CD8-positive, alpha-beta memory T cell (primary cell): ENCODE data around the gene POLR2C. TPM values are rescaled to one million over a fixed set of nuclear protein-coding genes. Genes with fewer than 3 reads are reported as not detected.

Experiments used
- CTCF ChIA-PET: fragments of 350-600 bp; sonication (Branson Sonifier 250); formaldehyde crosslinking; loops from one replicate; lab custom pipeline; 2021; ENCODE audit warnings: antibody characterized with exemption; lab: Charles Lee
- POLR2A ChIA-PET: fragments of 350-600 bp; sonication (Branson Sonifier 250); formaldehyde crosslinking; loops from one replicate; lab custom pipeline; 2021; ENCODE audit warnings: antibody characterized with exemption; lab: Charles Lee
- DNase-seq, 5 donors: peaks; one replicate each; pipeline versions ENCODE4 v3.0.0 to v3.0.0-alpha.2; 2020 to 2022; ENCODE audit warnings: mixed read lengths in 1 of 5
- H3K27ac ChIP-seq: one replicate; pipeline ENCODE4 v1.7.0; 2013; ENCODE audit warnings: low read depth, mild to moderate bottlenecking, low read length, moderate library complexity
- H3K27me3 ChIP-seq: 2 replicates; pipeline ENCODE4 v1.7.0; 2013; ENCODE audit warnings: low read length, mild to moderate bottlenecking; ENCODE audit not compliant: insufficient read depth, poor library complexity, severe bottlenecking
- H3K36me3 ChIP-seq: 2 replicates; pipeline ENCODE4 v1.7.0; 2013; ENCODE audit warnings: mild to moderate bottlenecking, low read length, moderate library complexity; ENCODE audit not compliant: insufficient read depth
- H3K4me1 ChIP-seq: 2 replicates; pipeline ENCODE4 v1.7.0; 2013; ENCODE audit warnings: mild to moderate bottlenecking, low read length, moderate library complexity; ENCODE audit not compliant: insufficient read depth
- H3K4me3 ChIP-seq: 2 replicates; pipeline ENCODE4 v1.7.0; 2013; ENCODE audit warnings: mild to moderate bottlenecking, low read length
- H3K9me3 ChIP-seq: 2 replicates; pipeline ENCODE4 v1.7.0; 2013; ENCODE audit warnings: mild to moderate bottlenecking, low read length
- H3K27ac Mint-ChIP-seq, 8 donors: one replicate each; pipeline ENCODE4 v1.8.0; 2020 to 2021; ENCODE audit warnings: mixed read lengths in 8 of 8, mild to moderate bottlenecking in 6 of 8, inconsistent platforms in 3 of 8, moderate library complexity in 3 of 8
- H3K27me3 Mint-ChIP-seq, 2 donors: one replicate each; pipeline ENCODE4 v1.8.0; 2020 to 2021; ENCODE audit warnings: mixed read lengths in 2 of 2, mild to moderate bottlenecking in 1 of 2, moderate library complexity in 1 of 2
- H3K36me3 Mint-ChIP-seq, 3 donors: one replicate each; pipeline ENCODE4 v1.8.0; 2020 to 2021; ENCODE audit warnings: mixed read lengths in 3 of 3, inconsistent platforms in 1 of 3, mild to moderate bottlenecking in 1 of 3
- H3K4me1 Mint-ChIP-seq, 3 donors: one replicate each; pipeline ENCODE4 v1.8.0; 2020 to 2021; ENCODE audit warnings: mixed read lengths in 3 of 3, inconsistent platforms in 1 of 3, mild to moderate bottlenecking in 1 of 3
- H3K4me3 Mint-ChIP-seq, 7 donors: one replicate each; pipeline ENCODE4 v1.8.0; 2020 to 2021; ENCODE audit warnings: mixed read lengths in 7 of 7, mild to moderate bottlenecking in 6 of 7, moderate library complexity in 4 of 7, inconsistent platforms in 2 of 7
- H3K9me3 Mint-ChIP-seq, 5 donors: one replicate each; pipeline ENCODE4 v1.8.0; 2020 to 2022; ENCODE audit warnings: mixed read lengths in 5 of 5, mild to moderate bottlenecking in 3 of 5, moderate library complexity in 2 of 5, inconsistent platforms in 1 of 5
- polyA plus RNA-seq: library from polyadenylated mRNA; unstranded; fragments of 300-500 nt; fragmentation: Illumina TruSeq; gene quantifications from one replicate; pipeline ENCODE4 v1.2.3, GENCODE V29; 2021
- total RNA-seq, 2 experiments: library from RNA; stranded (reverse); gene quantifications; one replicate each; pipeline ENCODE4 v1.2.3, GENCODE V29; 2021

The POLR2C gene
- total and polyA plus RNA-seq, 3 experiments from 2014 or later = 36.1 to 95.0 (median 92.3) TPM

DNA sequence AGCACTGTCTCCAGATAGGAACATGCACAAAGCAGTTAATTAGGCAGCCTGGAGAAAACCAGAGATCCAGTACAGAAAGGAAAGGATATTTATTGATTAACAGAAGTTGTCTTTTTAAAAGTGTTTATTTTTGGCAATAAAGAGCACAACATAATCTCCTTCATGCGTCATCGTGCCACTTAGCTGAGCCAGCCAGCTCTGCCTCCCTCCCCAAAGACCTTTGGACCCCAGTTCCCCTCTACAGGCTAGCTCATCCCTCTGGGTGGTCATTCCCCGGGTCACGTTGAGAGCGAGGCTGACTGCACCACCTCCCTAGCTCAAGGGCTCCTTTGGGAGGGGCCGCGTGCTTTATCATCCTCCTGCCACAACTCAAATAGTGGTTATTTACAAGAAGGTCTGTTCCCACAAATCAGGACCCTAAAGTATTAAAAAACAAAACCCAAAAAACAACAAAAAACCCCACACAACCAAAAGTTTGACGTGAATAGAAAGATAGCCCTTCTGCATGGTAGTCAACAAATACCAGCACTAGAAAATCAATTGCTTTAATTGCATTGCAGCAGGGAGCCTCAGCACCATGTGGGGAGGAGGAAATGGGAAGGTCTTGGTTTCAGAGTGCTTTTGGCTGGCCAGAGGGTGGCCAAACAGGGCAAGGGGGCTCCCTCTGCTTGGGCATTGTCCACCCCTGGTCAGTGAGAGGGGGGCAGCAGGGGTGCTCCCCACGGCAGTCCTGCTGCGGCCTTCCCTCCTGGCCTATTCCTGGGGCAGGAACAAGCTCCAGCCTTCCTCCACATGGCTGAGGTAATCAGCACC is 9.6 kb downstream of the POLR2C start:
- Mint-ChIP-seq H3K4me1 (peaks cover 8 to 23% (median 11%) of the 10 kb centered on the region in 3 donors), H3K27me3 (no peaks in the 10 kb centered on the region), H3K9me3 (no peaks in the 10 kb centered on the region), H3K36me3 (peaks cover 0 to 57% (median 6%) of the 10 kb centered on the region in 3 donors), H3K4me3 (no peak overlapping the region), H3K27ac (peak overlapping the region in 3 of 8 donors; percentile 35 to 73 (median 47))
- H3K9me3 ChIP-seq = no peaks in the 10 kb centered on the region
- ChIA-PET CTCF (interaction anchor here (0.9 to 1.2 kb wide), 3 partner anchors 12 to 48 kb away, joined by 3 to 4 read pairs (median 3); partner anchors contain the start of gene DOK4), POLR2A (interaction anchor here (0.5 kb wide), 1 partner anchor 8 kb away, joined by 3 read pairs; no protein-coding TSS in a partner anchor)
- peaks cover 16% of the 10 kb centered on the region for H3K4me1 ChIP-seq
- H3K27ac ChIP-seq = no peak overlapping the region
- DNase-seq = no peak
- H3K27me3 ChIP-seq = no peaks in the 10 kb centered on the region
- H3K4me3 ChIP-seq = no peak overlapping the region
- peaks cover 33% of the 10 kb centered on the region for H3K36me3 ChIP-seq

DNA sequence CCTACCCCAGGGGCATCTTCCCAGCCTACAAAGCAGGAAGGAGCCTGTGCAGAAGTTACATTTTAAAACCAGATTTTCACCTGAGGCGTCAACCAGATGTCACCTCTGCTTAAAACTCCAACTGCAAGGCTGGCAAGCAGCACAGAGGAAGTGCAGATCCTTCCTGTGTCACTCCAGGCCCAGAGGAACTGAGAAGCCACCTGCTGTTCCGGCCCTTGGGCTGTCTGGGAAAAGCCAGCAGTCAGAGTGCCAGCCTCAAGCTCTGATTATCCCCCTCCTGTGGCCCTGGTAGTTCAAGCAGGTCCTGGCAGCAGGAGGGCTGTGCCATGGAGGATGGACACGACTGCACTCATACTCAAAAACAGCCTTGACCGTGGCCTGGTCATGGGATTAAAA is 10.2 kb downstream of the POLR2C start:
- no peak overlapping the region for H3K27ac ChIP-seq
- POLR2A ChIA-PET = interaction anchor here (0.5 kb wide), 1 partner anchor 9 kb away, joined by 3 read pairs; no protein-coding TSS in a partner anchor
- H3K4me3 ChIP-seq = no peak overlapping the region
- no peaks in the 10 kb centered on the region for H3K9me3 ChIP-seq
- DNase-seq = no peak
- H3K27me3 ChIP-seq = no peaks in the 10 kb centered on the region
- H3K36me3 ChIP-seq = peaks cover 31% of the 10 kb centered on the region
- Mint-ChIP-seq H3K4me3 (no peak overlapping the region), H3K9me3 (no peaks in the 10 kb centered on the region), H3K4me1 (peaks cover 7 to 24% (median 8%) of the 10 kb centered on the region in 3 donors), H3K27ac (peak overlapping the region in 3 of 8 donors; percentile 60 to 73 (median 66)), H3K27me3 (no peaks in the 10 kb centered on the region), H3K36me3 (peaks cover 0 to 51% (median 4%) of the 10 kb centered on the region in 3 donors)
- H3K4me1 ChIP-seq = peaks cover 16% of the 10 kb centered on the region
- CTCF ChIA-PET = interaction anchor here (1.1 to 1.2 kb wide), 2 partner anchors 11 to 13 kb away, joined by 3 to 4 read pairs; partner anchors contain the start of gene DOK4

DNA sequence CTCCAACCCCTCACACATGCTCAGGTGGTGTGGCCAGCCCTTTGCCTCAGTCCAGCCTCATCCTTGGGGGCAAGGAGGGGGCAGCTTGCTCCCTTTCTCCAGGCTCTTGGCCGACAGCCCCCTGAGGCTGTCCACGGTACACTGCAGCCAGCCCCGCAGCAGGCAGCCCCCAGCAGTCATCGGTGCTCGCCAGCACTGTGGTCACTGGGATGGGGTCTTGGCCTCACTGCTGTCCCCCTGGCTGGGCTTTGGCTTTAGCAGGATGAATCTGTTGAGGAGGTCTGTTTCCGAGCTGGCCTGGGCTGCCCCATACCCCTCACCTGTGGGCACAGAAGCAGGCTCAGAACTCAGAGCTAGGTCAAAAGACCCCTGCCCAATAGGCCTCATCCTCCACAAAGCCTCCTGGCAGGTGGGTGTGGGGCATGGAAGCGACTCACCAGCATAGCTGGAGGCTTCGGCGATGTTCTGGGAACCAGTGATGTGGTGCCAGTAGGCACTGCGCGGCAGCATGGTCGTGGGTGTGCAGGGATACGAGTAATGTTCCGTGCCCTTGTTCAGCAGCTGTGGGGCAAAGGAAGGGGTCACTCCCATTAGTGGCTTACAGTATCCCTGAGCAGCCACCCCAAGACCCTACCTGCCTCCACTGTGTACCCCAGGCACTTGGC is 10.8 kb downstream of the POLR2C start:
- CTCF ChIA-PET = interaction anchor here (0.8 to 2.5 kb wide), 5 partner anchors 8 to 15 kb away, joined by 3 to 11 read pairs (median 4); partner anchors contain the start of gene DOK4
- H3K4me3 ChIP-seq = no peak overlapping the region
- H3K36me3 Mint-ChIP-seq = peaks cover 0 to 44% (median 3%) of the 10 kb centered on the region in 3 donors
- H3K36me3 ChIP-seq = peaks cover 25% of the 10 kb centered on the region
- no peaks in the 10 kb centered on the region for H3K27me3 ChIP-seq
- no peak overlapping the region for H3K27ac ChIP-seq
- no peaks in the 10 kb centered on the region for H3K9me3 Mint-ChIP-seq
- peaks cover 7 to 21% (median 8%) of the 10 kb centered on the region in 3 donors for H3K4me1 Mint-ChIP-seq
- POLR2A ChIA-PET = no interaction called here
- no peak for DNase-seq
- H3K27ac Mint-ChIP-seq = peak overlapping the region in 2 of 8 donors; percentile 60 to 66
- no peak overlapping the region for H3K4me3 Mint-ChIP-seq
- H3K4me1 ChIP-seq = peaks cover 16% of the 10 kb centered on the region
- no peaks in the 10 kb centered on the region for H3K9me3 ChIP-seq
- no peaks in the 10 kb centered on the region for H3K27me3 Mint-ChIP-seq

DNA sequence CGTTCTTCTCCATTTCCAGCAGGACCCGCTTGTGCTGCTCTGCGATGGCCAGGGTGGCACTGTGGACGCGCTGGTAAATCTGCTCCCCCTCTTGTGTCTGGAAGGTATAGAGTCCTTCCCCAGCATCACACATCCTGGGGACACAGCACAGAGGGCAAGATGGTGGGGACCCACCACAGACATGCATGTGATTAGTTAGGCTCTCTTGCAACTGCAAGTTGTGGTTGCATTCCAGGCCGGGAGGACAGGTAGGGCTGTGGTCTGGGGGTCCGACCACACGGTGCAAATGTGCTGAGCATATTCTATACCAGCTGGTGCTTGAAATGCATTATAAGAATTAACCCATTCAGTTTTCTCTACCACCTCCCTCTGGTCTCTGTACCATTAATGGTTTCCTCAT is 11.4 kb downstream of the POLR2C start:
- H3K27me3 ChIP-seq = no peaks in the 10 kb centered on the region
- H3K9me3 ChIP-seq = no peaks in the 10 kb centered on the region
- H3K36me3 Mint-ChIP-seq = peaks cover 0 to 38% (median 2%) of the 10 kb centered on the region in 3 donors
- no peak for DNase-seq
- no peaks in the 10 kb centered on the region for H3K9me3 Mint-ChIP-seq
- ChIA-PET POLR2A (no interaction called here), CTCF (interaction anchor here (0.8 to 2.5 kb wide), 3 partner anchors 9 to 14 kb away, joined by 3 to 11 read pairs (median 4); partner anchors contain the start of gene DOK4)
- H3K4me3 Mint-ChIP-seq = no peak overlapping the region
- no peak overlapping the region for H3K27ac ChIP-seq
- H3K4me1 Mint-ChIP-seq = peaks cover 7 to 24% (median 8%) of the 10 kb centered on the region in 3 donors
- H3K36me3 ChIP-seq = peaks cover 20% of the 10 kb centered on the region
- H3K27ac Mint-ChIP-seq = no peak overlapping the region
- H3K4me1 ChIP-seq = peaks cover 16% of the 10 kb centered on the region
- H3K4me3 ChIP-seq = no peak overlapping the region
- no peaks in the 10 kb centered on the region for H3K27me3 Mint-ChIP-seq

DNA sequence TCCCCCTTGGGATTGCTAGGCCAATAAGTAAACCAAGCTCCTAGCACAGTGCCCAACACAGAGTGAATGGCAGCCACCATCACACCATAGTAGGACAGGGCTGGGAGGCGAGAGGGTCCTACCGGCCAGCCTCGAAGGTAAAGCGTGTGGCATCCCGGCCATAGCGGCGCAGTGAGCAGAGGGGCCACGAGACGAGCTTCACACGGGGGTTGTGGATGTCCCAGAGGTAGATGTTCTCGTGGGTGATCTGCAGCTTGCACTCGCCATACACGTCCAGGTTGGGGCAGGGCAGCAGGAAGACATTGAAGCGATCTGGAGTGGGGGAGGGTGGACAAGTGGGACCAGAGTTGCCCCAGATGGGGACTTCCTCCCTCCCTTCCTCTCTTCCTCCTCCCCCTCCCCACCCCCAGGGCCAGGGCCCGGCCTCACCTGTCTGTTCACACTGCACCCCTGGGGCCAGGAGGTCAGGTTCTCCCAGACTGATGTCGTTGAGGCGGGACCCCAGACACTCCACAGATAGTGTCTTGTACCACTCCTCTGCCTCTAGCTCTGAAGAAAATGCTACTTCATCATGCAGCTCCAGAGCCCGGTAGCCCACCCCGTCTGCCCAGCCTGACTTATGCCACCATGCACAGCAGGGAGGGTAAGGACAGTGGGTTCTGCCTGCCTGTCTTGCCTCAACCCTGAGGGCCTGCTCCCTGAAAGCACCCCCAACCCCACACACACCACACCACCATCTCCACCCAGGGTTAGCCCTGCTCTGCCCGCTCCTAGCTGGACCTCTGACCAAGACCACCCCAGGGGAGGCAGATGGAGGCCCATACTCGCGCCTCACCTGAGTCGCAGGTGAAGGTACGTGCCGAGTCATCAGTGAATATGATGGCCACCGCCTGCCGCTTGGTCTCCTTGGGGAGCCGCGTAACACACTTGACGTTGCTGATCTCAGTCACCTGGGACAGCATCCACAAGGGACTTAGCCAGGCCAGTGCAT is 12.5 kb downstream of the POLR2C start:
- POLR2A ChIA-PET = interaction anchor here (0.9 kb wide), 2 partner anchors 45 to 67 kb away, joined by 3 read pairs; partner anchors contain the start of gene ADGRG5

DNA sequence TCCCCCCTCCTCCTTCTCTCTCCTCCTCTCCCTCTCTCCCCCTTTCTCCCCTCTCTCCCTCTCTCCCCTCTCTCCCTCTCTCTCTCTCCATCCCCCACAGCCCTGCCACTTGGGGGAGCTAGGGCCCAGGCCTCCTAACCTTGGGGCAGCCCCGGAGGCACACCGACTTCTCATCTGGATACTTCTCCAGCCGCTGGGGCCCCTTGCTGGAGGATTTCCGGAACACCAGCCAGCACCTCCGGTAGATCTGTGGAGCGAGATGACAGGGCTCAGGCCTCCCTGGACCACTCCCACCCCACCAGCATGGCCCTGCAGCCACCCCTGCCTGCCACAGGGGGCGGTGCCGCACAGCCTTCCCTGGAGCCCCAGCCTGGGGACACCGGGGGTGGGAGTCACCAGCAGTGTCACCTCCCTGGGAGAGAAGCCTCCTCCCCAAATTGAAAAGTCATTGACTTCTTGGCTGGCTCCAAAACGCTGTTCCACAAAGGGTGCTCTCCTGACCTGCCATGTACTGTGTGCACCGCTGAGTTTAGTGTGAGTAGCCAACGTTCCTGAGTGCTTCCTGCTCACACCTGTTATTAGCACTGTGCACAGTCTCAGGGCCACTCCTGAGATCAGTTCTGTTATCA is 13.3 kb downstream of the POLR2C start:
- H3K4me1 ChIP-seq = peaks cover 16% of the 10 kb centered on the region
- H3K27ac ChIP-seq = no peak overlapping the region
- peak; percentile 56 to 80 (median 72) for DNase-seq
- CTCF ChIA-PET = interaction anchor here (2.4 to 2.5 kb wide), 2 partner anchors 9 to 14 kb away, joined by 10 to 11 read pairs; partner anchors contain the start of genes DOK4 and POLR2C
- no peaks in the 10 kb centered on the region for H3K27me3 ChIP-seq
- POLR2A ChIA-PET = interaction anchor here (0.6 to 0.9 kb wide), 3 partner anchors 9 to 260 kb away, joined by 3 to 4 read pairs (median 3); partner anchors contain the start of gene KATNB1
- H3K9me3 Mint-ChIP-seq = no peaks in the 10 kb centered on the region
- H3K27me3 Mint-ChIP-seq = no peaks in the 10 kb centered on the region
- no peaks in the 10 kb centered on the region for H3K9me3 ChIP-seq
- H3K4me3 ChIP-seq = no peak overlapping the region
- peak overlapping the region; percentile 29 to 80 (median 59) for H3K27ac Mint-ChIP-seq
- peaks cover 1% of the 10 kb centered on the region for H3K36me3 ChIP-seq
- H3K4me1 Mint-ChIP-seq = peaks cover 7 to 24% (median 8%) of the 10 kb centered on the region in 3 donors
- peaks cover 0 to 21% (median 2%) of the 10 kb centered on the region in 3 donors for H3K36me3 Mint-ChIP-seq
- H3K4me3 Mint-ChIP-seq = peak overlapping the region in 5 of 7 donors; percentile 20 to 63 (median 39)

More for the DNA sequence above, 12.5 kb downstream of the POLR2C start:
- Histone ChIP-seq H3K36me3 (peaks cover 10% of the 10 kb centered on the region), H3K4me3 (no peak overlapping the region), H3K4me1 (peaks cover 16% of the 10 kb centered on the region), H3K27me3 (no peaks in the 10 kb centered on the region), H3K27ac (no peak overlapping the region), H3K9me3 (no peaks in the 10 kb centered on the region)
- Mint-ChIP-seq H3K4me1 (peaks cover 7 to 24% (median 8%) of the 10 kb centered on the region in 3 donors), H3K27ac (peak overlapping the region in 4 of 8 donors; percentile 6 to 73 (median 46)), H3K27me3 (no peaks in the 10 kb centered on the region), H3K9me3 (no peaks in the 10 kb centered on the region), H3K36me3 (peaks cover 0 to 29% (median 2%) of the 10 kb centered on the region in 3 donors), H3K4me3 (peak overlapping the region in 1 of 7 donors; percentile 23)
- CTCF ChIA-PET = interaction anchor here (1.1 to 2.5 kb wide), 4 partner anchors 10 to 58 kb away, joined by 3 to 11 read pairs (median 7); partner anchors contain the start of genes DOK4 and POLR2C
- no peak for DNase-seq
